GM19372 (cell line): ENCODE data around the gene MCOLN2.
A peak's percentile ranks its signal among the peaks of the same experiment; 100 is the strongest.
"Not testable (repeated sequence)": the region's sequence is repeated elsewhere in the genome, so short reads cannot be mapped to it uniquely, and the experiment has no call there.

Experiments
- ATAC-seq: cut with Tn5 transposase; IDR thresholded peaks from one replicate; pipeline ENCODE4 v1.9.1; 2021; ENCODE audit warnings: mild to moderate bottlenecking, low read depth, moderate library complexity; ENCODE audit not compliant: unreplicated experiment

The MCOLN2 gene

GRCh38 chr1:84996846-84997666 lies at the start of gene MCOLN2:
Gene MCOLN2, minus strand, starts transcription at chr1:84997113. Its CDS starts 241 bp downstream, at chr1:84996872.
- peak; percentile 41 for ATAC-seq

- no peak for ATAC-seq
Measured at GRCh38 chr1:85042413-85042812, 45.5 kb upstream of the MCOLN2 start.

GRCh38 chr1:85041793-85042192 lies 44.9 kb upstream of the MCOLN2 start:
- ATAC-seq, result no peak

DNA sequence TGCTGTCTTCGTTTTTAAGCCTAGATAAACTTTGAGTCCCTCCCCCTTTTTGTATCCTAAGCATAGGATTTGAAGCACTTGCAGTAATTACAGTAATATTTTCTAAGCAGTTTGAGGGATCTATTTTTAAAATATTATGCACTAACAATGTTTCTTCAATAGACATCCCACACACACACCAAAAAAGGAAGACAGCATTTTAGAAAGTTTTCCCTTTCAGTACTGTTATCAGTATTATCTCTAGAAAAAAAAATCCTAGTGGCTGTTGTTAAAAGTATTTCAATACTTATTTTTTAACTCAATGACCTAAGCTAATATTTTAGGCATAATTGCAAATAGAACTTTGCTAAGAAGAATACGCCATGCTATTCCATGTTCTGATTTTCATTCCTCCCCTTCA lies 36.3 kb upstream of the MCOLN2 start:
- no peak for ATAC-seq

DNA sequence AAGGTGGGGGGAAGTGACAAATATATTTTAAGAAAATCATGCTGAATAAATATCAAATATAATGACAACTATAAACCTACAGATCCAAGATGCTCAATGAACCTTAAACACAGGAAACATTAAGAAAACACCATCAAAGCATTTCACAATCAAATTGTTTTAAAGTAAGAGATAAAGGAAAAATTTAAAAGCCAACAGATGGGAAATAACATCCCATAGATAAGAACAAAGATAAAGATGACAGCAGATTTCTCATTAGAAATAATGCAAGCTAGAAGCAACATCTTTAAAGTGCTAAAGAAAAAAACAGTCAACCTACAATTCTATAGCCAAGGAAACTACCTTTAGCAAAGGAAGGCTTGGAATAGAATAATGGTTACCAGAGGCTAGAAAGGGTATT lies 33.6 kb upstream of the MCOLN2 start:
- ATAC-seq, result no peak

DNA sequence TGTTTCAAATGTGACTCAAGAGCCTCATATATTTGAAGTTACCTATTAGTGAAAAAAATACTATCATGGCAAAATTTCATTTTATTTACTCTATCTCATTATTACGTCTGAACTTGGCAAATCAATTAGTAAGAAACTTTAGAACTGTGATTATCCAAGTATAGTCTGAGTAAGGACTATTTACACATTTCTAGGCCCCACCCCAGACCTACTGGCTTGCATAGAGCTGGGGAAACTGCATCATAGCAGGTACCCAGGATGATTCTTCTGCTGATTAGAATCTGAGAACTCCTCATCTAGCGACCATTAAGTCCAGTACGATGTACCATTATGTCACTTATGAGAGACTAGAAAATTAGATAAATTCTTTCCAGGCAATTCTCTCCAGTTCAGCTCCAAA lies 31.2 kb upstream of the MCOLN2 start:
- no peak for ATAC-seq

DNA sequence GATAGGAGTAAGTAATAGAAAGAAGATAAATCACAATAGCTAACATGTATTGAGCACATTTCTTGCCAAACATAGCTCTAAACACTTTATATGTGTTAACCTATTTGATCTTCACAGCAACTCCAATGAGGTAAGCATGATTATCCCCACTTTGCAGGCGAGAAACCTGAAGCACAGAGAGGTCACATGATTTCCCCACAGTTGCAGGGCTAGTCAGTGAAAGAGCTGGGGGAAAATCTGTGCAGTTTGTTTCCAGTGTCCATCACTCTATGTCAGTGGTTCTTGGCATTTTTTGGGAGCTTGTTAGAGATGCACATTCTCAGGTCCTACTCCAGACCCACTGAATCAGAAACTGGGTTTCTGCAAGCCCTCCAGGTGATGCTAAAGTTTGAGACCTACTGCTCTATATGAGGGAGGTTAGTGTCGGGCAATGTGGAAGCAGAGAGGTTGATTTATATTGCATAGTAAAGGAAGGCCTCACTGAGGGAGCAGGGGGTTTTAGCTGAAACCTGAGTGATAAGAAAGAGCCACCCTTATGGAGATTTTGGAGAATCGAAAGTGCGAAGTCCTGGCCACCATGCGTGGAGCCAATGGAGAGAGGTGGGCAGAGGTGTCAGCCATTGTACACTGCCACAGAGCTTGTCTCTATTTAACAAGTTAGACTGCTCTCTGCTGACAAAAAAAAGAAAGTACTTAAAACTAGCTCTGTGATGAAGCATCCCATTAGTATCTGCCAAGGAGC lies 30.5 kb upstream of the MCOLN2 start:
- ATAC-seq, result peak; percentile 87

DNA sequence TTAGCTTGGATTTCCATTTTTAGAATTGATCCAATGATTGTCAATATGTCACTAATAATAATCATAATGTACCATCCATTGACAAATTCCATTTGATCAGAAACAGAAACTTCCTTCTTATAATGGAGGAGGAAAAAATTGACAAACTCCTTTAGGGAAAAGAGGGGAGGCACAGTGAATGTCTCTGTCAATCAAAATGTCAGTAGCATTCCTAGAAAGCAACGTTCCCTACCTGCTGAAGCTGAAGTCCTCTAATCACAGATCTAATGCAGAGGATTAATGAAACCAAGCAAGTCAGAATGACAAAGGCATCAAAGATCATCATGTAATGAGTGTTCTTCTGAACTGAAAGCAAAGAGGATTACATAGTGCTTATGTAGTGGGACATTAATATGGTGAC lies 29.0 kb upstream of the MCOLN2 start:
- no peak for ATAC-seq

DNA sequence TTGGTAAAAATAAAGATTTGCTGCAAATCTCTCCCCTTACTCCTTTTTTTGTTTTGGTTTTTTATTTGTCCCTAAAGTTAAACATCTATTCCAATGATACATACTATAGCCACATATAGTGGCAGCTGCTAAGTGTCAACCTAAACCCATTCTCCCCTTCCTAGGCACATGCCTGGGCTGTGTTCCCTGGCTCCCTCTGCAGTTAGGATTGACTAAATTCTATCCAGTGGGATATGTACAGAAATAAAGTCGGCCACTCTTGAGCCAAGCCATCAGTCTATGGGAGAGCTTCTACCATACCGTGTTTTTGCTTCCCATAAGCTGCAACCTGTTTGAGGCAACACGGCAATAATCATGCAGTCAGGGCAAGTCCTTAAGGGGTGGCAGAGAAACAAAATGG lies 27.8 kb upstream of the MCOLN2 start:
- no peak for ATAC-seq

DNA sequence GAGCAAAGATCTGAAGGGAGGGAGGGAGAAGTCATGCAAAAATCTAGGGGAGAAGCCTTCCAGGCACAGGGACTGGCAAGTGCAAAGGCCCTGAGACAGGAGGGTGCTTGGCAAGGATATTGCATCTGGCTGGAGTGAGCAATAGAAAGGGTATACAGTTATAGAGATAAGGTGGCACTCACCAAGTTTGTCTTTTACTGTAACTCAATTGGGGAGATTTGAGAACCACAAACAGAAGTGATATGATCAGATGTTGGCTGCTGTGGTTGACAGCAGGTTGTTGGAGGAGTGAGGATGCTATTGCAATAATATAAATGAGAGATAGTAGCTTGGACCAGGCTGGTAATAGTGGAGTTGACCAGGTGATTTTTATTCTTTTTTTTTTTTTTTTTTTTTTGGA lies 25.8 kb upstream of the MCOLN2 start:
- no peak for ATAC-seq

DNA sequence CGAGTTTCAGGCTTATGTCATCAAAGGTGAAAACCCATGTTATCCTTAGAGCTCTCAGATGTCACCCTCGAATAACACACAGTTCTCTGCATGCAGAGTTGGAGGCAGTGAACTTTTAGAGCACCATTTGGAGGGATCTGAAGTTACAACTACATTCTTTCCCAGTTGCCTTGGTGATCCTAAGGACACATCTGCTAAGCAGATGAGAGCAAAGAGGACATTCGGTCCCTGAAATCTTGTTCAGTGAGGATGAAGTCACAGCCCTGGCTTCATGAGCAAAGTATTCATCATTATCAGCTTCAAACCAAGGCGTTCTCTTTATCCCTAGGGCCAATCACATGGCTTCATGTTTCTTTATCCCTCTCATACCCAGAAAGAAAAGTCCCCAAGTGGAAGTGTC lies 23.1 kb upstream of the MCOLN2 start:
- ATAC-seq, result no peak

DNA sequence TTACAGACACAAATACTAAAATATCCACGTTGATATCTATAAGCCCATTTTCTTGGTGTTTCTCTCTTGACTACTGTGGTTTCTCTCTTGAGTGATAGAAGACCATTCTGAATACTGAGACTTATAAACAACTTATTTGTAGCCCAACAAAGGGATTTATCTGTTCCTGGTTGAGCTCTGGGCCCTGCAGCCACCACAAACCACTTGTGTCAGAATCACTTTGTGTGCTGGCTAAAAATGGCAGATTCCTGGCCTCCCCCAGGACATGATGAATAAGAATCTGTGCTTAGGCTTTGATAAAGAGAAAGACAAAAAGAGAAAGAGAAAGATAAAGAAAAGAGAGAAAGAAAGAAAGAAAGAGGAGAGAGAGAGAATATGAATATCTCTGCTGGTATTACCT lies 18.9 kb upstream of the MCOLN2 start:
- ATAC-seq, result no peak

DNA sequence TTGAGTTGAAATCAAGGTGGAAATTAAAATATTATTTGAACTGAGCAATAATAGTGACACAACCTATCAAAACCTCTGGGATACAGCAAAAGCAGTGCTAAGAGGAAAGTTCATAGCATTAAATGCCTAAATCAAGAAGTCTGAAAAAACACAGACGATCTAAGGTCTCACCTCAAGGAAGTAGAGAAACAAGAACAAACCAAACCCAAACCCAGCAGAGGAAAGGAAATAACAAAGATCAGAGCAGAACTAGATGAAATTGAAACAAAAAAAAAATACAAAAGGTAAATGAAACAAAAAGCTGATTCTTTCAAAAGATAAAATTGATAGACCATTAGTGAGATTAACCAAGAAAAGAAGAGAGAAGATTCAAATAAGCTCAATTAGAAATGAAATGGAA lies 8.7 kb upstream of the MCOLN2 start:
- not testable (repeated sequence) for ATAC-seq

DNA sequence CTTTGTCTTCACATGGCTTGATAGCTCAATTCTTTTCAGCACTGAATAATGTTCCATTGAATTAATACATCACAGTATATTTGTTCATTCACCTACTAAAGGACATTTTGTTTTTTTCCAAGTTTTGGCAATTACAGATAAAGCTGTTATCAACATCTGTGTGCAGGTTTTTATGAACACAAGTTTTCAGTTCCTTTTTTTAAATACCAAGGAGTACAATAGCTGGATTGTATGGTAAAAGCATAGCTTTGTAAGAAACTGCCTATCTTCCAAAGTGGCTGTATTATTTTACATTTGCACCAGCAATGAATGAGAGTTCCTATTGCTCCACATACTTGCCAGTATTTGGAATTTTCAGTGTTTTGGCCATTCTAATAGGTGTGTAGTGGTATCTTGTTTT lies 4.8 kb upstream of the MCOLN2 start:
- ATAC-seq, result no peak

DNA sequence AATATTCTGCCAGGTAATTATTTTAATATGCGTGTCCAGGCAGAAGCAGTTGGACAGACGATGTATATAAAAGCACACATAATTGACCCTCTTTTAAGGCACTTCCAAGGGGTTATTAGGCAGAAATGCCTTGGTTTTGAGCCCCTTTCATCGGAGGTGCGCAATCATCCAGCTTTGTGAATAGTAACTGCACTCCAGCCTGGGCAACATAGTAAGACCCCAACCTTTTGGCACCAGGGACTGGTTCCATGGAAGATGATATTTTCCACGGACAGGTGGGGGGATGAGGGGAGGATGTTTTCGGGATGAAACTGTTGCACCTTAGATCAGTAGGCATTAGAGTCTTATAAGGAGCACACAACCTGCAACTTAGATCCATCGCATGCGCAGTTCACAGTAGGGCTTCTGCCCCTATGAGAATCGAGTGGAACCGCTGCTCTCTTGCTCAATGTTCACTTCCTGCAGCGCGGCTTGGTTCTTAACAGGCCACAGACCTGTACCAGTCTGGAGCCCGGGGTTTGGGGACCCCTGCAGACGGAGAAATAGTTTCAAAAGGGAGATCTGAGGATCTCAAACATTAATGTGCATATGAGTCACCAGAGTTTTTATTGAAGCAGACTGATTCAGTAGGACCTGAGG lies 1.8 kb upstream of the MCOLN2 start:
- no peak for ATAC-seq

DNA sequence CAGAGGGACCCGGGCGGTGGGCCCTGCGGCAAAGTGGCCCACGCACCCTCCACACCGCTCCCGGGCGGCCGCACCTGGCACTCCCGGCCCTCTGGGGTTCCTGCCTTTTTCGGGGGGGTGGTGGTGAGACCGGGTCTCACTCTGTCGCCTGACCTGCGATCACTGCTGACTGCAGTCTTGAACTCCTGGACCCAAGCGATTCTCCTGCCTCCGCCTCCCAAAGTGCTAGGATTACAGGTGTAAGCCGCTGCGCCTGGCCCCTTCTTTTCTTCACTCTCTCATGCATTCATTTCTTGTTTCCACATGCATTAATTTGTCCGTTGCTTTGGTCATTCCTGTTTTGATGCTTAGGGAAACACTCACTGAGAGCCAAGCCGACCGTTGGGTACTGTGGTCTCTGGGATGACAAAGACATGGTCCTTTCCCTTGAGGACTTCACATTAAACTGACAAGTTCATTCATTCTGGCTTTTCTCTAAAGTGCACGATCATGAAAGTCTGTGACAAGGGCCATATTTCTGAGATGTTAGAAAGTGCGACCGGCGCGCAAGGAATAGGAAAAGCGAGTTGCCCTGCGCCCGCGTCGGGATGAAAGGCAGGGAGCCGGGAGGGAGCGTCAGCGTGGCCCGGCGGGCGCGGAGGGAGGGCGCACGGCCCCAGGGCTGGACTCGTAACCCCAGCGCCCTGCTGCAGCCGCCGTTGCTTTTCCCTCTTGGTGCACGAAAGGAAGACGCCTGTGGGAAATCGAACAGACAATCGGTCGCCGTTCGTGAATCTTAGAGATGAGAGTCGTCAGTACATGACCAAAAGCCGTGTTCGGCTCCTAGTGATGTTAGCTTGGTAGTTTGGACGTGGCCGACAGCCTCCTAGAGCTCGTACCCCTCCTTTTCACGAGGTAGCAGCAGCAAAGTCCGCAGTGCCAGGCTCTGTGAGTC lies 1.0 kb upstream of the MCOLN2 start:
- peak; percentile 0 for ATAC-seq

DNA sequence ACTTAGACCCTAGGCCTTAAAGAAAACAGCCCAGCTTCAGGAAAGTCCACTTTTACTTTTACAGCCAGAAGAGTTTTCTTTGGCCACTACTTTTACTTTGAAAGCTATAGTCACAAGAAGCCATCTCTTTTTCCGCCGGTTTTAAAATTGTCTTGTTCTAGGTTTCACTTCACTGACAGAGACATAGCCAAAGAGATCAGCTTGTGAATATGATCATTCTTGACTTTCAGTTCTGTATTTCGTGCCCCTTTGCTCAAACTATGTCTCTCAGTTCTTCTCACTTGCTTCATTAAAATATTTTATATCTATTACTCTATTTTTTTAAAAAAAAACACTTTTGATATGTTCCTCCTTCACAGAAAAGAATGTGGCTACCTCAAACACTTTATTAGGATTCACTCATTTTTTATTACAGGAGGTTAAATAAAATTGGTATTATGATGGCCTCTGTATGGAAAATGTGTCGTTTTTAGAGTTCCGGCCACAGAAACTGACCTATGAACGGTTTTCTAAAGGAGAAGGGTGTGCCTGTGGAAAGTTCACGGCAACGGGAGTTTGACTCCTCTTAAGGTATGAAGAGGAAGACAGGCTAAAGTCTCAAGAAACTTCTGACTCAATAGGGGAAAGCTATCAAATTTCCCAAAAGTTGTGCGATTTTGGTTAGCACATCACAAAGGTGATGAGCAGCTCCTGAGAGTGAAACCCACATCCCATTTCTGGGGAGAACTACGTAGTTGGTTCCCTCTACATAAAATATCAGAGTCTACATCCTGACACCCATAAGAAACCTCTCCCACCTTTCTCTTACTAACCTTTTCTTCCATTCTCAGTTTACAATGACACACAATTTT lies 1.2 kb downstream of the MCOLN2 start:
- peak; percentile 48 for ATAC-seq

- peak; percentile 25 for ATAC-seq
Measured at GRCh38 chr1:84991097-84991920, 5.6 kb downstream of the MCOLN2 start.

- ATAC-seq, result peak; percentile 58
Measured at GRCh38 chr1:84988588-84988987, 8.3 kb downstream of the MCOLN2 start.
